A673 (cell line): ENCODE measurements around the gene GRB10.

ENCODE experiments used
- CTCF ChIP-seq: fragments of 300-800, 200-600 bp; sonication (generic); conservative IDR thresholded peaks from 2 replicates; pipeline ENCODE4 v1.5.1; 2017; ENCODE audit warnings: low read depth, mild to moderate bottlenecking, antibody characterized with exemption, low read length, moderate library complexity, mixed read lengths
- EZH2 ChIP-seq: fragments of 200-600 bp; sonication (generic); IDR thresholded peaks from 2 replicates; pipeline ENCODE4 v1.6.1; 2017; ENCODE audit warnings: borderline replicate concordance, low read depth, mild to moderate bottlenecking, mixed read lengths, antibody characterized with exemption, low read length; ENCODE audit not compliant: poor library complexity, severe bottlenecking

GRCh38 chr7:50647286-50647980 lies 135.3 kb downstream of the GRB10 start:
- TF ChIP-seq CTCF (no peak), EZH2 (no peak)
